GM18511 (cell line): Measurements from ENCODE around the gene KIZ.
"Not testable (repeated sequence)": the region's sequence is repeated elsewhere in the genome, so short reads cannot be mapped to it uniquely, and the experiment has no call there.

Source experiments
- ATAC-seq: cut with Tn5 transposase; IDR thresholded peaks from one replicate; pipeline ENCODE4 v1.9.1; 2021; ENCODE audit warnings: mild to moderate bottlenecking, moderate library complexity; ENCODE audit not compliant: unreplicated experiment

KIZ gene

DNA sequence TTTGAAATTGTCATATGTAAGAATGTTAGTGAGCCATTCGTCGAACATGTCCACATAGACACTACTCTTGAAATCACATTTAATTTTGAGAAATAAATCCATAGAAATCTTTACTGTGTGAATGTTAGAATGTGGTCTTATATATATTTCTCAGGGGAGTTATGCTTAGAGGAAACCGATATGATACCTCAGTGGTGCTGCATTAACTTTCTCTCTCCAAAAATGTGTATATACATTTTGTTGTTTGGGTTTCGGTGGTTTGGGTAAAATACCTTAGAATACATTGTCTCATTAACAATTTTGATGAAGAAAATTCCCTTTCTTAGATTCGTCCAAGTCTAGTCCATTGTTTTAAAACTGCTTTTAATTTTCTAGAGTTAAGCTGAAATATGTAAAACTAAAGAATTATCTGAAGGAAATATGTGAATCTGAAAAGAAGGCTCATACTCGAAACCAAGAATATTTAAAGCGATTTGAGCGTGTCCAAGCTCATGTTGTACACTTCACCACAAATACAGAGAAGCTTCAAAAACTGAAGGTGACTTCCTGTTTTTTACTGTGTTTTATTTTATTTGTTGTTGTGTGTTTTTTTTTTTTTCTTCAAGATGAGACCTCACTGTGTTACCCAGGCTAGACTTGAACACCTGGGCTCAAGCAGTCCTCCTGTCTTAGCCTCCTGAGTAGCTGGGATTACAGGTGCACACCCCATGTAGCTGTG, 10.3 kb downstream of the KIZ start:
- ATAC-seq = no peak

DNA sequence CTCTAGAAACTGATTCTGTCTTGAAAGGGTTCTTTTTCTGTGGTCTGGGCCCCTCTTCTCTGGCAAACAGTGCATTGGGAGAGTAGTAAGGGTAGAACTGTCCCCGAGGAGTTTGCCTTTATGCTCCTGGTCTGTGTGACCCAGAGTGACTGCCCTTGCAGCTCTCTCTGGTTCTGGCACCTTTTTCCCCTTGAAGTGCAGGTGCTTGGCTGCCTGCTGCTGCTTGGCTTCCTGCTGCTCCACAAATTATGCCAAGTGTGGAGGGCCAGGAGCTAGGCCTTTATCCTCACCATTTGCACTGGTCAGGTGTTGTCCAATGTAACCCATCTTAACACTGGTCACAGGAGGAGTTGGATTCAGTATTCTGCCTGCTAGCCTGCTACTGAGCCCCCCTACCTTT, 11.2 kb downstream of the KIZ start:
- no peak for ATAC-seq

DNA sequence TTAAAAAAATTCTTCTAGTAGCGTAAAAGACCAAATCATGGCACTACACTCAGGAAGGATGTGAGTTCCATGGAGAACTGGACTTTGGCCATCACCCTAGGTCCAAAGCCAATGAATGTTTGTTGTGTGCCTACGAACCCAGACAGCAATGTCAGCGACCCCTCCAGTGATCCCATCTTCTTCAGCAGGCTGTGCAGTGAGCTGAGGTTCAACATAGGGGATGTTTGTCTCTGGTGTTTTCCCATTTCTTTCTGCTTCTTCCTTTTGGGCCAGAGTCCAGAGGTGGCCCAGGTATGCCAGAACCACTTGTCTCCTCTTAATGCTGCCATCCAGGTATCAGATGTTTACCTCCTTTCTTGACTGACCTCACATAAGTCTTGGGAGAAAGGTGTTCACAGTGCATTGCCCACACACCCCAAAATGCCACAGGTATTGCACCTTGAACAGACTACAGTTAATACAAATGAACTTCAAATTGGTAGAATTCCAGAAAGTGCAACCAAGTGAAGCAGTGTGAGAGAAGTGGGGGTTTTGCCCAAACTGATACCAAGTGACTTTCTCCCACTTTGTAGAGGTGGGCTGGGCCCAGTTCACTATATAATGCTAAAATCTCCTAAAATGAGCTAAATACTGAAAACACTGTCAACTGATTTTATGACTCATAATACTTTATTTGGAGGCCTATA, 14.1 kb downstream of the KIZ start:
- no peak for ATAC-seq

DNA sequence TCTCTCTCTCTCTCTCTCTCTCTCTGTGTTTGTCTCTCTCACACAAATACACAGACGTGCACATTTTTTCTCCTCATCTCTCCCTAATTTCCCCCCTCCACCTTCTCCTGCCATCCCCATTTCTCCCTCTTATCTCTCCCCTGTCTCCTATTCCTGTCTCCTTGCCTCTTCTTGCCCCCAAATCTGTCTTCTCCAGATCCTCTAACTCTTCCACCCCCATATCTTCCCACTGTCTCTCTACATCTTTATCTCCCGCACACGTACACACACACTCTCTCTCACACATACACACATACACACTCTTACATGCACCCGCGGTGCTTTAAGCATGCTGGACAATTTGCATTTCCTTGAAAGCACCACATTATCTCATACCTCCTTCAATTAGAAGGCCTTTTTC, 15.9 kb downstream of the KIZ start:
- no peak for ATAC-seq

DNA sequence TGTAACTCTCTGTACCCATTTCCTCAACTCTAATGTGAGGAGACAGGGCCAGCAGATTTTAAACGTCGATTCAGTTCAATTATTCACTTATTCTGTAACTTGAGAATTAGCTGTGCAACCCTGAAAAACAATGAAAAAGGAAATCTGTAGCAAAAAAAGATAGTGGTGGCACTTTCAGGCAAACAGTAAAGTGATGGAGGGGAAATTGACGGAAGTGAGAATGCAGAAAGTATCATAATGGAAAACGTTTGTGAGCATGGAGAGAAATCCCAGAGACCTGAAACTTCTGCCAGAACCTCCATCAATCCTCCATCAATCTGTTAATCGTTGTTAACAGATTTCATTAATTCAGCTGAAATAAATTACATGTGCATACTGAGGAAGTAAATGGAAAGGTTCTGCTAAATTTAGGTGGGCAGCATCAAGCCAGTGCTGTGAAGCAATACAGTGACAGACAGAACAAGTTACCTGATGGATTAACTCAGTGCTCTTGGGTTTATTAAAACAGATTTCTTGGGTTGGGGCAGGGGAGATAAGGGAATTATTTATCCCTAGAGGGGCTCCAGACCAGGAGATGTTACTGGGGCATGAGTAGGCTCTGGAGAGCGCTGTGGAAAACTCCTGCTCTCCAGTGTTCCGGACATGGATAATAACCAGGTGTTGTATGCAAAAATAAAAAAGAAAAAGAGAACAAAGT, 17.5 kb downstream of the KIZ start:
- ATAC-seq = no peak

DNA sequence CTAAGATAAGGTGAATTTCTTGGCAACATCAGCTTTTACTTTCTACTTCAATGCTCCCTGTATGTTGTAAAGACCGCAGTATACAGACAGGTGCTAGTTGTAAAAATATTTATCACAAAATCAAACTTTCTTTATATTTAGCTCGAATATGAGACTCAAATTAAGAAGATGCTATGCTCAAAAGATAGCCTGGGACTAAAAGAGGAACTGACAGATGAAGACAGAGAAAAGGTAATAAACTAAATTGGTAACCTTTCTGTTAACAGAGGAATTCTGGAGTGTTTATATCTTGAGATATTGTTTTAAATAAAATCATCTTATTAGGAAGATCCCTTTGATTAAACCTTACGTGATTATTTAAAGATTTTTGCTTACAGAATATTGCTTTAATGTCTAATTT, 19.5 kb downstream of the KIZ start:
- no peak for ATAC-seq

DNA sequence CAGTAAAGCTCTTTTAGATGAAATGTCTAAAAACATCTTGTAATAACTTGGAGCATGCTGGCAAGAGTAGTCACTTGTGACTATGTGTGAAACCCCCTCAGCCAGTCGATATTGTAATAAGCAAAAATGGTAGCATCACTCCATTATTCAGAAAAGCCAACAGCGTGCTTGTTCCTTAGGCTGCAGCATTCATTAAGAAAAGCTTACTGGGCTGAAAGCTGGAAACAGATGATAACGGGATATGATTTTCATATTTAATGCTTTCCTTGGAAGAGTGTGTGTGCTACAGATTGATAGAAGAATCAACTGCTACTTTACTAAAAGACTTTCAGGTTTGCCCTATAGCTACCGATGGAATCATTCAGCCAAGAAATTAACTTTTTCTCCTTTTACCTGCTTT, 20.3 kb downstream of the KIZ start:
- no peak for ATAC-seq

DNA sequence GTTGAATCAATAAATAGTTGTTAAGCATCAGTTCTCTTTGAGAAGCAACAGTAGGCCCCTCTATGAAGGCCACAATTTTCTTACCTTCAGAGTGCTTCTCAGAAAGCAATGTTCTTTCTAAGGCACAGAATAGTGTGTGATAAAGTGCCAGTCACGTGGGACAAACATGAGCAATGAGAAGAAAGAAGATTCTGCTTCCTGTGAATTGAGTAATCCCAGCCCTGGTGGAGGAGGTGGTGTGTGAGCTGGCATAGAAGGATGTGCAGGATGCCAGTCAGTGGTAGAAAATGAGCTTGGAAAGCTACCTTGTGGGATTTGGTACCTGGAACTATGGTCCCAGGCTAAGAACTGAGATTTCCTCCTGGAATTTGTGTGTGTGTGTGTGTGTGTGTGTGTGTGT, 21.7 kb downstream of the KIZ start:
- no peak for ATAC-seq

DNA sequence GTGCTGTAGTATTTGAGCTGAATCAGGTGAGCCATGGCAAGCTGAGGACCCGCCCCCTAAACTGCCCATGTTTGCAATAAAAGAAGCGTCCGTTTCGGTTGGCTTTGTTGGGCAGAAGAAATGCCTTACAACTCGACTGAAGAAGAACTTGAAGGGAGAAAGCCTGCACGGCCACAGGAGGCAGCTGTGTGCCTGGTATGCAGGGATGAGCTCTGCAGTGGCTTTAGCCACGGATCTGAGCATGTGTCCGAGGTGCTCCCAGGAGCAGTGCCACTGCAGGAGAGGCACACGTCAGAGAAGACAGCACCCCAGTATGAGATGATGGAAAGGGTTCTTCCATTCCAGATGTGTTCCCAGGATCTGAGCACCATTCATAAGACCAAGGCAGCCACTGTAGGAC, 23.5 kb downstream of the KIZ start:
- no peak for ATAC-seq

DNA sequence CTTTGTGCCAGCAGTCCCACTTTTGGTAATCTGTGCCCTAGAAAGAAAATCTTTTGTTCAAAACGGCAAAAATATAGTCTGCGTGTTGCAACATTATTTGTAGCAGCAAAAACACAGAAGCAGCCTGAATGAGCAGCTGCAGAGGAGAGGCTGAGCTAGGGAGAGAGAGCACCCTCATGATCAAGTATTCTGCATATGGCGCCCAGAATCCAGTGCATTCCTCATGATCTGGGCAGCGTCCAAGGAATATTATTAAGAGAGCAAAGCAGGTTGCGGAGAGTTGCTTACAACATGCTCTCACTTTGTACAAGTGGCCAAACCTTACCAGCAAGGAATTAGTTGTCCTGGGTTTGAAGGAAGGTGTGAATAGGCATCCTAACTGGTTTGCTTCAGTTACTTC, 25.9 kb downstream of the KIZ start:
- no peak for ATAC-seq

DNA sequence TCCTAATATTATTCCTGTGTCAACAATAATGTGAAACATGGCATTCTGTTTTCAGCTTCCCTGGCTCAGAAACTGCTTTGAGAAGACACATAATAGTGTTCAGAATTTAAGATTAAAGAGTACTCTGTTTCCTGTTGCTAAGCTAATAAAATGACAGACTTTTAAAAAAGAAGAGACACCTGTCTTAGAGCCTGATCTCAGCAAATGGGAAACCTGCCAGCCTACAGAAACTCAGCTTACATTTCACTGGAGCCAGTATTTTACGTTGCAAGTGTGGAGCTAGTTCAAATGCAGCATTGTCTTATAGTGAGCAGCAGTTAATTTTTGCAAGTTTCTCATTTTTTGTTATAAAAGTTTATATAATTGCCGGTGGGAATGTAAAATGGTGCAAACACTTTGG, 28.8 kb downstream of the KIZ start:
- ATAC-seq = no peak

DNA sequence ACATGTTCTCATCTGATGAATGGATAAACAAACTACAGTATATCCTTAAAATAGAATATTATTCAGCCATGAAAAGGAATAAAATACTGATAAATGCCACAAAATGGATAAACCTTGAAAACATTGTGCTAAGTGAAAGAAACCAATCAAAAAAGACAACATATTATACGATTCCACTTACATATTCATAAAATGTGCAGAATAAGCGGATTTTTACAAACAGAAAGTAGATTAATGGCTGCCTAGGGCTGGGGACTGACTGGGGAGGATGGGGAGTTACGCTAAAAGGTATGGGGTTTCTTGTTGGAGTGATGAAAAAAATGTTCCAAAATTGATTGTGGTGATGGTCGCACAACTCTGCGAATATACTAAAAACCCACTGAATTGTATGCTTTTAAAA, 29.4 kb downstream of the KIZ start:
- no peak for ATAC-seq

DNA sequence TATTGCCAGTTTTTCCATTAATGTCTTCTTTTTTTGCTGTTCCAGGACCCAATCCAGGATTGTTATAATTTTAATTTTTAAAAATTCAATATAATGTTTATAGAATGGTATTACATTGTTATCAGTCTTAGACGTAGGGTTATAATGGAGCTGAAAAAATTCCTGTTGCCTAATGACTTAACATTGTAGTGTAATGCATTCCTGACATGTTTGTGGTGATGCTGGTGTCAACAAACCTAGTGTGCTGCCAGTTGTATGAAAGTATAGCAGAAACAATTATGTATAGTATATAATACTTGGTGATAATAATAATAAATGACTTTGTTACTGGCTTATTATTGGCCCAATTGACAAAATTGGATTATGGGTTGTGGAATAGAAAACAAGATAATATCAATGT, 30.4 kb downstream of the KIZ start:
- no peak for ATAC-seq

DNA sequence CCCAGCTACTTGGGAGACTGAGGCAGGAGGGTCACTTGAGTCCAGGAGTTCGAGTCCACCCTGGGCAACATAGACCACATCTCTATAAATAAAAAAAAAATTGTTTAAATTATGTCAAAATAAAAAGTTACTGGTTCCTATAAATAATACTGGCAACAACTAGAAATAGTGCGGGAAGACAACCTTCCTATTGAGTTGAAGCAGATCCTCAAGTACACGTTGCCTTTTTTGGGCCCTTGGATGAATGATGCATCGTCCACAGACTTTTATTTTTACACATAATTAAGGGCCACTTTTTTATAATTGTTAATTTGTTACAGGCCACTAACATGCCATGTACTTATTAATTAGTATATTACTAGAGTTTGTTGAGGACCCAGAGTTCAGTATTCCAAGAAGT, 31.1 kb downstream of the KIZ start:
- ATAC-seq = no peak

DNA sequence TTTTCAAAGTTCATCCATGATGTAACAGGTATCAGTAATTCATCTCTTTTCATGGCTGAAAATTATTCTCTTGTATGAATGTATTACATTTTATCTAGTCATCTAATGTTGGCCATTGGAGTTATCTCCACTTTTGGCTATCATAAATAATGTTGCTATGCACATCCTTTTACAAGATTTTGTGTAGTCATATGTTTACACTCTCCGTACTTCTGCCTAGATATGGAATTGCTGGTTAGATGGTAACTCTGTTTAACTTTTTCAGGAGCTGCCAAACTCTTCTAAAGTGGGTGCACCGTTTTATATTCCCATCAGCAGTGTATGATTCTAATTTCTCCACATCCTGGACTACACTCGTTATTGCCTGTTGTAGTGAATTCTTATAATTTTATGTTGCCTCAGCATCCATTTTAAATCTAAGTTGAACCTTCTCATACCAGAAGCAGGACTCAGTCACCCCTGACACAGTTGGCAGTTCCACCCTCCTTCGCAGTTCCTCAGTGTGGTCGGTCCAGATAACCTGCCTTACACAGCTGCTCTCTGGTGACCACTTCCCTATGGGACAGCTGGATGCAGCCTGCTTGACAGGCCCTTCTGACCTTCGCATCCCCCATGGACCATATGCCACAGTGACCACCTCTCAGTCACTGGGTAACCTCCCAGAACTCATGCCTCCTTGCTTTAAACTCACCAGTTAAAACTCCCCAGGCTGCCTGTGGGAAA, 33.9 kb downstream of the KIZ start:
- no peak for ATAC-seq

DNA sequence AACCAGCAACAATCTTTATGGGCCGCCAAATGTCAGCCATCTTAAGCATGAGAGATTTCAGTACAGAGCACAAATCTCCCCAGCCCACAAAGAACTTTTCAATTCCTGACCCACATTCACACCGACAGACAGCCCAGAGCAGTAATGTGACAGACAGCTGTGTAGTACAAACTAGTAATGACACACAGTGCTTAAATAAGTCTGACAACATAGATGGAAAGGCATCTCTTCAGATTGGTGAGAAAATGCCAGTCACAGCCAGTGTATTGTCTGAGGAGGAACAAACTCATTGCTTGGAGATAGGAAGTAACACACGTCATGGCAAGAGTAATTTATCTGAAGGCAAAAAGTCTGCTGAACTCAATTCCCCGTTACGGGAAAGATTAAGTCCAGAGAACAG, 36.0 kb downstream of the KIZ start:
- no peak for ATAC-seq

DNA sequence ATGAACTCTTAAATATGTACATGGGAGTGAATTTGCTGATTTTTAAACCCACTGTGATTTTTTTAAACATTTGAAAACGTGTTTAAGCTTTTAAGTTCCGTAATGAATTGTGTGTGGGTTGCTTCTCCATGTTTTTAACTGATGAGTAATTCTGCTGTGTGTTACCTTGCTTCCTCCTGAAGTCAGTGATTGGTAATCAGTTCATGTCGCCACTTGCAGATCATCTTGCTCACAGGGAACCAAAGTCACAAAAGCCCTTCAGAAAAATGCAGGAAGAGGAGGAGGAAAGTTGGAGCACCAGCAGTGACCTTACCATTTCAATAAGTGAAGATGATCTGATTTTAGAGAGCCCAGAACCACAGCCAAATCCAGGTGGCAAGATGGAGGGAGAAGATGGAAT, 36.7 kb downstream of the KIZ start:
- no peak for ATAC-seq

DNA sequence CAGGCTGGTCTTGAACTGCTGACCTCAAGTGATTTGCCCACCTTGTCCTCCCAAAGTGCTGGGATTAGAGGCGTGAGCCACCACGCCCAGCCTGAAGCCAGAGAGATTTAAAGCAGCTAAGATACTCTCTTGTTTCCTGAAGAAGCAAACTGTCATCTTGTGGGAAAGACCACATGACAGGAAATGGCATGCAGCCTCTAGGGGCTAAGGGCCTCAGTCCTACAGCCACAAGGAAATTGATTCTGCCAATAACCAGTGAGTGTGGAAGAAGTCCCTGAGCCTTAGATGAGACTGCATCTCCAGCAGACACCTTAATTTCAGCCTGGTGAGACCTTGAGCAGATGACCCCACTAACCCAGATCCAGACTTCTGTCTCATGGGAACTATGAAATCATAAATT, 40.9 kb downstream of the KIZ start:
- no peak for ATAC-seq

DNA sequence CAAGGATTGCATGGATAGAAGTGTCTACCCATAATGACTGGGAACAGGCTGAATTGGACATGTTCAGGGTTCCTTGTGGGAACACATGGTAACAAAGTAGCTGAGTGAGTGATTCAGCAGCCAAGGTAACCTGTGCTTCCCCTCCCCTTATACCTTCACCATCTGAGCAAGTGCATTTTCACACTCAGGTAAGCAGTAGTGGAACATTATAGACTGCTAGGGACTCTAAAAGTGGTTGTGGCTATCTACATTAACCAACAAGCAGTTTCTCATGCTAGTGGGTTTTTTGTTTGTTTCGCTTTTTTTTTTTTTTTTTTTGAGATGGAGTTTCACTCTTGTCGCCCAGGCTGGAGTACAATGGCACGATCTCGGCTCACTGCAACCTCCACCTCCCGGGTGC, 41.4 kb downstream of the KIZ start:
- no peak for ATAC-seq

DNA sequence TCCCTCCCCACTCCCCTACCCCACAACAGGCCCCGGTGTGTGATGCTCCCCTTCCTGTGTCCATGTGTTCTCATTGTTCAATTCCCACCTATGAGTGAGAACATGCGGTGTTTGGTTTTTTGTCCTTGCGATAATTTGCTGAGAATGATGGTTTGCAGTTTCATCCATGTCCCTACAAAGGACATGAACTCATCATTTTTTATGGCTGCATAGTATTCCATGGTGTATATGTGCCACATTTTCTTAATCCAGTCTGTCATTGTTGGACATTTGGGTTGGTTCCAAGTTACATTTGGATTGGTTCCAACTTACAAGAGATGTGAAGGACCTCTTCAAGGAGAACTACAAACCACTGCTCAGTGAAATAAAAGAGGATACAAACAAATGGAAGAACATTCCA, 42.2 kb downstream of the KIZ start:
- not testable (repeated sequence) for ATAC-seq

DNA sequence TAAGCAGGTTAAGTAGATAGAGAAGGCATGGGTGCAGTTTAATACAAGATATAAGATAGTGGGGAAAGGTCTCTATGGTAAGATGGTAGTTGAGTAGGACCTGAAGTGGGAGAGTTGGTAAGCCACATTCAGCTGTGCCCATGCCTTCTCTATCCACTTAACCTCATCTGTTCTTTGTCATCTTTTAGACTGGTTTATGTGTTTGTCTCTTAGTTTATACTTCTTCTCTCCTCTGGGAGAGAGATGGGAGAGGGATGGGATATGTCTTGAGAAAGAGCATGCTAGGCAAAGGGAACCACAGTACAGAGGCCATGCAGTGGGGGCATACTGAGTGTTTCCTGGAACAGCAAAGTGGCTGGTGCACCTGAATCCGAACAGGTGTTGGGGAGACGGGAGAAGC, 46.7 kb downstream of the KIZ start:
- no peak for ATAC-seq

DNA sequence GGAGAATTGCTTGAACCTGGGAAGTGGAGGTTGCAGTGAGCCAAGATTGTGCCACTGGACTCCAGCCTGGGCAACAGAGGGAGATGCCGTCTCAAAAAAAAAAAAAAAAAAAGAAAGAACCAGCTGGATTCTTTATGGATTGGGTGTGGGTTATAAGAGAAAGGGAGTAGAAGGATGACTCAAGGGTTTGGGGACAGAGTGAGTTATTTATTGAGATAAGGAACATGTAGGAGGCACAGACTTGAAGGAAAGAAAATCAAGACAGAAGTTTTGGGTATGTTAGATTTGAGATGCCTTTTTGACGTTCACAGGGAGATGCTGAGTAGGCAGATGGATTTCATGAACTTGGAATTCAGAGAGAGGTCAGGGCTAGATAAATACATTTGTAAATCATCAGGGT, 47.6 kb downstream of the KIZ start:
- ATAC-seq = no peak
